ENCODE measurements around the gene SALL2.

The SALL2 gene

DNA sequence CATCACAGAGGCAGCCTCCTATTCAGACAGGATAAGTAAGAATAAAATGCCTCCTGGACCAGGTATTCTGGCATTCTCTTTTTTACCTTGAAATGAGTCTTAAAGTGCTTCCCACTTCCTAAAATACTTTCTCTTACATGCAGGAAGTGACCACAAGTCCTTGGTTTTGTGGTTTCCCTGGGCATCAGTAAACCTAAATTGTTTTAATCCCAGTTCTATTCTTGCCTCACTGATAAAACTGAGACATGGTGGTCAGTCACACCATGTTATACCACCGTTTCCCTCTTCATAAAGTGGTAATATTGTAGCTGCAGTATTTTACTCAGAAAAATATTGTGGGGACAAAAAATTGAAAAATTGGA is 1.2 kb upstream of the SALL2 start:
- DNase-seq (ENCODE audit: low spot score) = no peak

DNA sequence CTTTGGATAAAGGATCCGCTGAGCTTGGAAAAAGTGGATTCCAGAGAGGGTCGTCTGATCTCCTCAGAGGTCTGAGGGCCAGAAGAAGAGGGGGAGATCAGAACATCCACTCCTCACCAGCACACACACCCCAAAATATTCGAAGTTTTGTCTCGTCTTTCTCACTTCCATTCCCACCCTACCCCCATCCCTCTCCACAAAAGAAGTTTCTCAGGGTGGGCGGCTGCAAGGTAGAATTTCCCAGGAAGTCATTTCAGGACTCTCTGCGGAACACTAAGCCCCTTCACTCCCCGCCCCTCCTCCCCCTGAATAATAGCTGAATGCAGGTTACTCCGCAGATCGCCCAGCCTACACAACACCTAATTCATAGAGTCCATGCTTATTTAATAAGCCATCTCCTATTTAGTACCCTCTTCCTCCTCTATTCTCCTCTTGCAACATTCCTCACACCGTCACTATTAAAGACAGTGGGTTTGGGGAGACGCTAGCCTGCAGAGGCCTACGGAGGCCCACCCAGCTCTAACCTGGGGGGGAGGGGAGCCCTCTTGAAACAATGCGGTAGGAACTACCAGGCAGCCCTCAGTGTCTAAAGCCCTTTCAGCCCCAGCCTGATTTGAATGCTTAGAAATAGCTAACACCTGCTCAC is 649 bp upstream of the SALL2 start:
- no peak for DNase-seq (ENCODE audit: low spot score)

DNA sequence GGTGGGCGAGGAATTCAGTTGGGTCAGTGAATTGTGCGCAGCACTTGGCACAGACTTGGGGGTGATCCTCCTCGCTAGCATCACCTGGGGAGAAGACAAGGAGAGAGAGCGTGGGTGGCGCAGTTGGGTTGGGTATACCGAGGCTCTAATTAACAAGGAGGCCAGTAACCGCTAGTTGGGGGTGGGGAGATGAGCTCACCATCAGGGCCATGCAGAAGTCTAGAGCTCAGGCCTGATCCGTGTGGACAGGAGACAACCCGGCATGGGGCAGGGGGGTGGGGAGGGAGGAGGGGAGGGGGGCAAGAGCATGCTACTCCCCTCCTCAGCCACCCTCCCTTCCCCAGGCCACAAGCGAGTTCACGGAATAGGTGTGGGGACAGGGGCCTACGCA is 580 bp downstream of the SALL2 start:
- no peak for DNase-seq (ENCODE audit: low spot score)

DNA sequence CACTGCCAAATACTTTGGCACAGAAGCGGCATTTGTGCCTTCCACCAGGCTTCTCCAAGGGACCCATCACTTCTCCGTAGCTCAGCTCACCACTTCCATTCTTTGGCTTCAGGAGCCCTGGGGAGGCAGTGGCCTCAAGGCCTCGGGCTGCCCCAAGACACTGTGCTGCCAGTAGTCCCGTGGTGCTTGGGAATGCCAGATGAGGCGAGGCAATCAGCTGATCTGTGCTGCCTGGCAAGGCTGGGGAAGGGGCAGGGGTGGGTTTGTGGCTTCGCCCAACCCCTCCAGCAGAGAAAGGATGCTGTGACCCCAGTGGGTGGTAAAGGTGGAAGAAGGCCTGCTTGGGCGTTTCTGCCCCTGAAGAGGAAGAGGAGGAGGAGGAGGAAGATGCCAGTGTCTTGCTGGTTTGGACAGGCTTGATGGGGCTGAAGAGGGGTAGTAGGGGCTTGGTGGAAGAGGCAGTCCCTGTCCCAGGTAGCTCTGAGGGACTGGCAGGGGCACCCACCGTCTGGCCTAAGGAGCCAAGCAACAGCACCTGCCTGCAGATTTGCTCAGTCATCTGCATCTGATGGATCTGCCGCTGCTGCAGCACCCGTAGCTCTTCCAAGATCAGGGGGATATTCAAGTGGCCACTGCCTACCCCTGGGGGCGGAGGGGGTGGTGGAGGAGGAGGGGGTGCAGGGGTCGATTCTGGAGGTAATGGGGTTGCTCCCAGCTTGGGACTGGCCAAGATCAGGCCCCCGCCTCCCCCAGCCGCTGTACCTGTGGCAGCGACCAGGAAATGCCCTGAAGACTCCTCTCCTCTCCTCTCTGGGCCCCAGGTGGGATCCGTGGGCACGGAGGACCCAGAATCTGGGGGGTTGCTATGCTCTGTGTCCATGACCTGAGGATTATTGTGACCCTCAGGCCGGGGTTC is 1.3 kb downstream of the SALL2 start:
- DNase-seq (ENCODE audit: low spot score) = no peak

DNA sequence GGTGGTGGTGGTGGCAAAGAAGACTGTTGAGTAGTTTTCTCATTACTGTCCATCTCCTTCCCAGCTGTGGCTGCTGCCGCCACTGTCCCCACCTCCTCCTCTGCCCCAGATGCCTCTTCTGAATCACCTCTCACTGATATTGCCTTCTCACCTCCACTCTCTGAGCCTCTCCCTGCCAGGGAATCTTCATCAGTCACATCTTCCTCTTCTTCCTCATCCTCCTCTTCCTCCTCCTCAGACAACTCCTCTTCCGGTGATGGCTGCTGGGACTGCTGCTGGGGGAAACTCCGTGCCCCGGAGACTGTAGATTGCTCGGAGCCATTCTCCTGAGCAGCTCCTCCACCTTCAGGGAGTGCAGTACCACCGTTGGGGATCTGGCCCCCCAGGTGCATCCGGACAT is 2.9 kb downstream of the SALL2 start:
- DNase-seq (ENCODE audit: low spot score) = no peak

DNA sequence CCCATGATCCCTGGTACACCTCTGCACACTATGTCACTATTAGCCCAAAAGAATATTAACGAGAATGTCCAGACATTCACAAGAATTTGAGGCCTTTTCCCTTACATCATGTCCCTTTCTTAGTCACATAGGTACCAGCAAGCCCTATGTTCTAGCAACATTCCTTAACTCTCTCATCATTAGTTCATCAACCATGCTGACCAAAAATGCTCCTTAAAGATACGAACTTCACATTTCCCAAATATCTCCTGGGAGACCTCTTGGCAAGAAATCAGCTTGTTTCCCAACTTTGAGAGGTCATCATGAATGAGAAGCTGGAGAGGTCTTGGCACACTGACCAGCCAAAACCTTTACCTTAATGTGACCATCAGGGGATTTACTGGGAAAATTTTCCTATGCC is 4.6 kb downstream of the SALL2 start:
- no peak for DNase-seq (ENCODE audit: low spot score)

DNA sequence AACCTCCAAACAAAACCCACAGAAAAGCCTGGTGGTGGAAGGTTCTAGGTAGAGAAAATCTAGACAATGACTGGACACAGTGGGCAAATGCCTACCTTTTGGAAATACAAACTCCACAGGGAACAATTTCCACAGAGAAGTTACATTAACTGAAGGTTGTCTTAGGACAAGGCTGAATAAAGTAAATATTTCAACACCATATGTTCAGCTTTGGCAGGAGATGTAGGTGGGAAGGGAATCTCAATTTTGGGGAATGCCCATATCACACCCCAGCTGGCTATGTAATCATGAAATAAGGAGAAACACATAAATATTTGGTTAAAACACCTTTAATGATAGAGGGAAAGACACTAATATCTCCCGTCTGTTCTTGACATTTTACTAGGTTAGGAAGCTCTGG is 5.4 kb downstream of the SALL2 start:
- no peak for DNase-seq (ENCODE audit: low spot score)

DNA sequence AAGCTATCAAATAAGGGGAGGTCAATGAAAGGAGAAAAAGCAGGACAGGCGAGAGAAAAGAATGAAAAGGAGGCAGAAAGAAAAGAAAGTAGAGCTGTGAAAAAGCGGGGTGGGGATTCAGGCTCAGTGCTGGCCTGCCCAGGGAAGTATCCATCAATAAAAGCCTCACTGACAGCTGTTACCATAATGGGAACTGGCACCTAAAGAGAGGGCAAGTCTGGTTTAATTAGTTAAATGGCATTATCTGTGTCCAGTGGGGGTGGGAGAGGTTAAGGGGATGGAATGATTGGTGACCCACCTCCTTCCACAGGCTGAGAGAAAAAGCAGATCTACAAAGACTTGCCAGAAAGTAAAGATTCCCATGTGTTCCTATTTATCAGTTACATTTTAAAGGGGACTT is 7.4 kb downstream of the SALL2 start:
- no peak for DNase-seq (ENCODE audit: low spot score)

DNA sequence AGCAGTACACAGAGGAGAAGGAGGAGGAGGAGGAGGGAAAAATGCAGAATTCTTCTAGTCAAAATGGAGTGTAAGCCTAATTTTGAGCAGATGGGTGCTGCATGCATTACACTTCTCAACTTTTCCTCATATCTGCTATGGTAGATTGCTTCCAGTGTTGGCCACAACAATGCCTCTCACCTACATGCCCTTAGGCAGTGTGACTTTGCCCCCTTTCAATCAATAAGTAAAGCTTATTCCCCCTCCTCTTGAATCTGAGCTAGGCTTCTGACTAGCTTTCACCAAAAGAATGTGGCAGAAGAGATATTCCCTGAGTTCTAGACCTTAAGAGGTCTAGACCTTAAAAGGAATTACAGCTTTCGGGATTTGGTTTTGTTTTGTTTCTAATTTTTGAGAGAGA is 11.8 kb downstream of the SALL2 start:
- DNase-seq (ENCODE audit: low spot score) = no peak

DNA sequence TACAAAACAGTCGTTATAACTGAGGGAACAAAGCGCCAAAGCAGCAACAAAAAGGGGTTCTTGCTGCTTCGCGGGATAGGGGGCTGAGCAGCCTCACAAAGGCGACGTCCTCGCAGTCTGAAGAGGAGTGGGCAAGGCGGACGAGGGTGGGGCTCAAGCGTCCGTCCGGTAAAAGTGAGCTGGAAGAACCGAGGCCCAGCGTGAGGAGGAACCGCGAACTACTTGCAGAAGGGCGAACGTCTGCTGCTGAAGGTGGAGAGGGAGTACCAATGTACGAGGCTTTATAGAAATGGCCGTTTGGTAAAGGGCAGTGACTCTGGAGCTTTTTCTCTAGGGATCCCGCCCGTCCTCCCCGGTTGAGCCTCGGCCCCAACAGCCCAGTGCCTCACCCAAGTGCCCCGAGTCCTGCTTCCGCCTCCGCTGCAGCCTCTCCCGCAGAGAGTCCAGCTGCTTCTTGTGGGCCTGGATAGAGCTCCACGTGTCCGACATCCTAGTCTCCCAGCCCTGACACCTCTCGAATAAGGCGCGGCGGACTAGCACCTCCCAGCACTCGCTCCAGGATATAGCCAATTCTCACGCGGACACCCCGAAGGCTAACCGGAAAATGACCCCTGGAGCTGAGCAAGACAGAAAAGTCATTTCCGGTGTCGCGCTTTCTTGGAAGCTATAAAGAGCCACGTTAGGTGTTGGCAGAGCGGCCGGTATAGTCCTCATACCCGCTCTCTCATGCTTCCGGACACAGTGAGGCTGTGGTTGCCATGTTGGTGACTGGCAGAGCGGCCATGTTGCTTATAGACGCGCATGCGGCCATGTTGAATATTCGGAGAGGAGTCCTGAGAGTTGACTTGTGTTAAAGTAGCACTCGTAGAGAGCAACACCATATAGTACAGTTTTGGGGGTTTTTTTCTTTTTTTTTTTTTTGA is 15.2 kb downstream of the SALL2 start, which contains the start of gene METTL3:
Gene METTL3, minus strand, starts transcription at position 606 of the 923 bp plus-strand sequence. Its CDS starts 117 bp downstream, at position 489.
- DNase-seq (ENCODE audit: low spot score) = peak; percentile 93

DNA sequence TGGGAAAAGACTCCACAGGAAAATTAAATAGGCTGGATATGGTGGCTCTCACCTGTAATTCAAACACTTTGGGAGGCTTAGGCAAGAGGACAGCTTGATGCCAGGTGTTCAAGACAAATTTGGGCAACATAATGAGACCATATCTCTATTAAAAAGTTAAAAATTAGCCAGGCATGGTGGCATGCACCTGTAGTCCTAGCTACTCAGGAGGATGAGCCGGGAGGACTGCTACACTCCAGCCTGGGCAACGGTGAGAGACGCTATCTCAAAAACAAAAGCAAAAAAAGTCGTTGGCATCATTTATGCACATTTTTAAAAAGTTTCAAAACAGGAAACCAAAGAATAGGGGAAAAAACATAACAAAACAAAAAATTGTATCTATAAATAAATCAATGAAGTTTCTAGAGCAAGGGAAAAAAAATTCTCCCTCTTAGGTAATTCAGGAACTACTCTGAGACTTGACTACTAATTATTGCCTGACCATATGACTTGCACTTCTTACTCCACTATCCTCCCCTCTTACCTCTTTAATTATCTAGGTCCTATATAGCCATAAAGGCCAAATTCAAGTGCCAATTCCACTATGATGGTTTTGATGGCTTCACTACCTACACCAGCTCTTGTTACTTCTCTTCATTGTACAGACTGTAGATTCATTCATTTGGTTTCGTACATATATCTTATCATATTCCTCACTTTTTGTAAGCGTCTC is 16.6 kb downstream of the SALL2 start:
- no peak for DNase-seq (ENCODE audit: low spot score)

DNA sequence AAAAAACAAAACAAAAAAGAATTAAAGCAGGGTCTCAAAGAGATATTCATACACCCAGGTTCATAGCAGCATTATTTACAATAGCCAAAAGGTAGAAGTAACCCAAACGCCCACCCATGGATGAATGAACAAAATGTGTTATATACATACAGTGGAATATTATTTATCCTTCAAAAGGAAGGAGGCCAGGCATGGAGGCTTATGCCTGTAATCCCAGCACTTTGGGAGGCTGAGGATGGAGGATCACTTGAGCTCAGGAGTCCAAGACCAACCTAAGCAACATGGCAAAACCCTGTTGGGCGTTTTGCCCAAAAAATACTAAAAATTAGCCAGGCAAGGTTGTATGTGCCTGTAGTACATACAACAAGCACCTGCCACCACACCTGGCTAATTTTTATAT is 19.6 kb downstream of the SALL2 start:
- no peak for DNase-seq (ENCODE audit: low spot score)

DNA sequence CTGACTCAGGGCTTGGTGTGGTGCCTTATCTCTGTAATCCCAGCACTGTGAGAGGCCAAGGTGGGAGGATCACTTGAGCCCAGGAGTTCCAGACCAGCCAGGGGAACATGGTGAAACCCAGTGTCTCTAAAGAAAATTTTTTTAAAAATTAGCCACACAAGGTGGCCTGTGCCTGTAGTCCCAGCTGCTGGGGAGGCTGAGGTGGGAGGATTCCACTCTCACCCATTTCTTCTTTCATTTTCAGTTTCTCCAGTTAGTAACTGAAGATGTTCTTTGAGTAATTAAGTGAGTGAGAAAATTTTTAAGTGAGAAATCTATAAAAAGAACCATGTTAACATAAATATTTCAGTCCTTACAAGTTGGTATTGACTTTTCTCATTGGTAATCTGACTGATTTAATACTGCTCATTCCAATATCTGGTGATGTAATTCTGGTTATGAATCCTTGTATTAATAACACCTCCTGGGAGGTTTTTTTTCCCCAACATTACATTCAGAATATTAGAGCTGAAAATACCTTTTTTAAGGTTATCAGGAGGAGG is 21.1 kb downstream of the SALL2 start:
- DNase-seq (ENCODE audit: low spot score) = no peak

DNA sequence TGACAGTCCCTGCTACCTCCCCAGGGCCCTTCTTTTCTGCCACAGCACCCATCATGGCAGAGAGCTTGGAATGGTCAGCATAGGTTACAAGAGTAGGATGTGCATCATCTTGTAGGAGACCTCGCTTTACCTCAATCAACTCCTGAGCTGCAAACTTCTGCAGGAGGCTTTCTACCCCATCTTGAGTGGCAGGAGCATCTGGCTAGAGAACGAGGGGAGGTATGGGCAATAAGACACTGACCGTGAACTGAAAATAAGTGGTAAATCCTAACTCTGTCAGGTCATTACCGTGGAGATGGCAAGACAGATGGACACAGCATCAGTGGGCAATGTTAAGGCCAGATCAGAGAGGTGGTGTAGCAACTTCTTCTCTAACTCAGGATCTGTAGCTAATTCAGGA is 22.8 kb downstream of the SALL2 start:
- no peak for DNase-seq (ENCODE audit: low spot score)

DNA sequence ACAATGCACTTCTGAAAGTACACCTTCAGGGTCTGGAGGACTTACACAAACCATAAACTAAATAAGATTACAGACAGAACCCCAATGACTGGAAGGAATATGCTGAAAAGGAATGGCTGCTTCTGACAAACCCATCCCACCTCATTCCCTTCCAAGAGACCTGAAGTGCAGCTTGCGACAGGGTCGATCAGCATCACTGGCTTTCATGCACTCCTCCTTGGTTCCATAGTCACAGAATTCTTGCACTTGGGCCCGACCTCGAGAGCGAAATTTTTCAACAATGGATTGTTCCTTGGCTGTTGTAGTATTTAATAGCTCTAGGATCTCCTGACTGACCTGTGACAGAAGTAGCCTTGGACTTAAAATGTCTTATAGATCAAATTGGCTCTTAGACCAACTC is 24.6 kb downstream of the SALL2 start:
- no peak for DNase-seq (ENCODE audit: low spot score)

DNA sequence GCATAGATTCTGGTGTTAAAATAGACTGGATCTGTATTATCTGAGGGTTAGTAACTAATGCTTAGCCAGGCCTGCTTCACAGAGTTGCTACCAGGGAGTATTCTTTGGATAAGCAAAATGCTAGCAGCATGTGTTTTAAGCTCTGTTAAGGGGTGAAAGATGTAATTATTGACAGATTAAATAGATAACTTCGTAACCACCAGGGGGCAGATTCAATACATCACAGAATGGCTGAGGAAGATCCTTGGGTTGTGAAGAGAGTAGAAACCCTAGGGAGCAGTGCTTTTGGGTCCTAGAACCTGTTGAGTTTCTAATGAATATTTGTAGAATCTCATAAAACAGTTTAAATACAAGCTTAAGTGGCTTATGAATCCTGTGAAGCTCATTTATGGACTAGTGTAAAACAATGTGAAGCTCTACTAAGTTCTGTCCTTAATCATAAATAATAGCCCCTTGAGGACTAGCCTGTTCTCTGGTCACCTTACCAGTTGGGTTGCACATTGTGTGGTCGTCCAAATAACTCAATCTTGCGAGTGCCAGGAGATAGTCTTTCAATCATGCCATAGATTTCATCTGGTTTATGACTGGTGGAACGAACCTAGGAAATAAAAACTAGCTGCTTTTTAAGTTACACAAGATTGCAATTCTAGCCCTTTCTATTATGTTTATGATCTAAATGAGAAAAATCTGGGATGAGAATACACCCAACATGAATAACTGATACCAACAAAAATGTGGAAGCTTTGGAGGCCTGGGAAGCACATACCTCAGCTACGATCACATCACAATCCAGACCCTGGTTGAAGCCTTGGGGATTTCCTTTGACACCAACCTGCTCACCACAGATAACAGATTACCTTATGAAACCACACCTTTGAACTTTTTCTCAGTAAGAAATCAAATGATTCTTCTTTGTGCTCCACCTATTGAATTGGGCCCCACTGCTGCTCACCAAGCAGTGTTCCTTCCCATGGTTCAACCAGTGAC is 27.3 kb downstream of the SALL2 start:
- DNase-seq (ENCODE audit: low spot score) = peak; percentile 47

DNA sequence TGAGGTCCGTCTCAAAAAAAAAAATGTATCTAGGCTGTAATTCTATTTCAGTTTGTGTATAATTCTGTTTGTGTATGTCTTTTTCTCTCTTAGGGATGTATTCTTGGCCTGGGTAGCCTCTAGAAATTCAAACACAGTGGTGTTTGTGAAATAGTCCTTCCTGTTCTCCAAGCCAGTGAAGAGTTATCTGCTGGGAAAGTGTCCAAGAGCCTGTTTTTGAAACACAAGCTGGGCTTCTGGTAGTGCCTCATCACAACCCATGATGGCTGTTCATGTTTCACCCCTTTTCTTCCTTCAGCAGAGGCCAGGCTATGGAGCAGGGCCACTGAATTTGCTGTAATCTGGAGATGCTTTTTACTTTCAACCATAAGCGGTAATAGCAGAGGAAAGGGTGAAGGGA is 29.7 kb downstream of the SALL2 start:
- DNase-seq (ENCODE audit: low spot score) = no peak

DNA sequence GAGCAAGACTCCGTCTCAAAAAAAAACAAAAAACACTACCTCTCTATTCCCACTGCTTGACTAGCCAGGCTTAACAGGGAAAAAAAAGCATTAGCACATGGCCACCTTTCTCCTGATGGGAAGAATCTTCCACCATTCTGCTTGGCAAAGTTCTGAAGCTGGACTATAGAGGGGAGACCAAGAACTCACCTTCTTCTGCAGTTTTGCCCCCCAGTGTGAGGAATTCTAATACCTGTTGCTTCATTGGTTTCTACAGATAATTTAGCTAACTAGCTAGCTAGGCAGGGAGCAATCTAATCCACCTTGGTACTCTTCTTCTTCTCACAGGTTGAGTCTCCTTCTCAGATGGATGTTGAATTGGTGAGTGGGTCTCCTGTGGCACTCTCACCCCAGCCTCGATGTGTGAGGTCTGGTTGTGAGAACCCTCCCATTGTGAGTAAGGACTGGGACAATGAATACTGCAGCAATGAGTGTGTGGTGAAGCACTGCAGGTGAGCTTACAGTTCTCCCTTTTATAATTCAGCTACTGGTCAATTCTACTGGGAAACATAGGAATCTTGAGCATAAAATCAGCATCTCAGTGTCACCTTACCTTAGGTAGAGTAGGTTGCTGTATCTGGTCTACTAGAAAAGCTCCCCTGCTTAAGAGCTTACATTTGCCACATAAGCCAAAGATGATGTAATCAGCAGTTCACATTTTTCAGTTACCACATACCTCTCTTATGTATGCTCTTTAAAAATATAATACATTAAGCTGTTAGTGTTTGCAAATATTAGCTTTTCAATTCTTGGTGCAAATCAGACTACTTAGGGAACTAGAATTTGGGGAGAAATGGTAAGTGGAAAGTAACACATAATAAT is 31.0 kb downstream of the SALL2 start:
- DNase-seq (ENCODE audit: low spot score) = no peak

DNA sequence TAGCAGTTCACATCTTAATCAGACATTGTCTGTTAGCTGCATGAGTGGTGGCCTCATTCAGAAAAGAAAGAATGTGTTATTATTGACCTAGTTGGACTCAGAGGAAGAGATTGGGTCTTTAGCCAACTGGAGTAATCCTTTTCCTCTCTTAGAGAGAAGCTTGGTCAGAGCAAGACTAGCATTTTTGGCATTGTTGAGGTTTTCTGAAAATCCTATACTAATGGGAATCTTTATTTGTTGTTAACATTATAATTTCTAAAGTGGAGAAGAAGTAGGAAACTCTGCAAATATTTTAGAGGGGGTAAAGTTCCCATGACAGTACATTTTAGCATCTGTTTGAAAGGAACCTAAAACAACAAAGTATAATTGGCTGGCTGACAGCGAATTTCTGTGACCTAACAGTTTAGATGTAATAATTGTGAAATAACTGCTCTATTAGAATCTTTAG is 39.5 kb downstream of the SALL2 start:
- DNase-seq (ENCODE audit: low spot score) = no peak
